Neural crest cell (in vitro differentiated cells): ENCODE results near the gene GRIK3. TPM values are rescaled to one million over a fixed set of nuclear protein-coding genes. Genes with fewer than 3 reads are reported as not detected.

ENCODE experiments used
- DNase-seq: peaks from one replicate; pipeline ENCODE4 v3.0.0; 2021; ENCODE audit warnings: low read depth, mixed read lengths, low spot score
- H3K27ac Mint-ChIP-seq: one replicate; pipeline ENCODE4 v1.8.0; 2021; ENCODE audit warnings: mild to moderate bottlenecking, mixed read lengths; ENCODE audit not compliant: unreplicated experiment
- H3K27me3 Mint-ChIP-seq: 2 replicates; pipeline ENCODE4 v1.8.0; 2021; ENCODE audit warnings: low read depth, mild to moderate bottlenecking, mixed read lengths
- H3K36me3 Mint-ChIP-seq: 2 replicates; pipeline ENCODE4 v1.8.0; 2021; ENCODE audit warnings: low read depth, mild to moderate bottlenecking, mixed read lengths
- H3K4me1 Mint-ChIP-seq: 2 replicates; pipeline ENCODE4 v1.8.0; 2021; ENCODE audit warnings: mixed read lengths
- H3K4me3 Mint-ChIP-seq: one replicate; pipeline ENCODE4 v1.8.0; 2021; ENCODE audit warnings: mild to moderate bottlenecking, mixed read lengths
- H3K9me3 Mint-ChIP-seq: 2 replicates; pipeline ENCODE4 v1.8.0; 2021; ENCODE audit warnings: mixed read lengths
- CTCF ChIP-seq: fragments of 200-600 bp; sonication (generic); conservative IDR thresholded peaks from 2 replicates; pipeline ENCODE4 v1.5.0; 2021; ENCODE audit warnings: antibody characterized with exemption, mild to moderate bottlenecking
- total RNA-seq: library from RNA; stranded (reverse); gene quantifications from 2 replicates; pipeline ENCODE4 v1.2.1, GENCODE V29; 2021

Gene GRIK3
- total RNA-seq, 1 donor from 2014 or later, result 2.4 TPM

- Mint-ChIP-seq H3K27ac (peak overlapping the region; percentile 94), H3K27me3 (no peaks in the 10 kb centered on the region), H3K9me3 (no peaks in the 10 kb centered on the region), H3K36me3 (no peaks in the 10 kb centered on the region), H3K4me3 (no peak overlapping the region), H3K4me1 (peaks cover 12% of the 10 kb centered on the region)
- TF ChIP-seq CTCF, result no peak
- no peak for DNase-seq
Measured at GRCh38 chr1:36871146-36871971, 163.0 kb downstream of the GRIK3 start.

- H3K4me3 Mint-ChIP-seq, result no peak overlapping the region
- no peaks in the 10 kb centered on the region for H3K9me3 Mint-ChIP-seq
- DNase-seq, result no peak
- H3K27me3 Mint-ChIP-seq, result no peaks in the 10 kb centered on the region
- peaks cover 12% of the 10 kb centered on the region for H3K4me1 Mint-ChIP-seq
- H3K36me3 Mint-ChIP-seq, result no peaks in the 10 kb centered on the region
- no peak overlapping the region for H3K27ac Mint-ChIP-seq
- TF ChIP-seq CTCF, result no peak
Measured at GRCh38 chr1:36869826-36870225, 164.5 kb downstream of the GRIK3 start.

- Mint-ChIP-seq H3K4me3 (no peak overlapping the region), H3K4me1 (peaks cover 12% of the 10 kb centered on the region), H3K36me3 (no peaks in the 10 kb centered on the region), H3K9me3 (no peaks in the 10 kb centered on the region), H3K27ac (no peak overlapping the region), H3K27me3 (no peaks in the 10 kb centered on the region)
- no peak for DNase-seq
- no peak for TF ChIP-seq CTCF
Measured at GRCh38 chr1:36869054-36869453, 165.3 kb downstream of the GRIK3 start.

GRCh38 chr1:36867575-36867974 lies 166.7 kb downstream of the GRIK3 start:
- Mint-ChIP-seq H3K27me3 (no peaks in the 10 kb centered on the region), H3K4me3 (no peak overlapping the region), H3K36me3 (no peaks in the 10 kb centered on the region), H3K27ac (no peak overlapping the region), H3K9me3 (no peaks in the 10 kb centered on the region), H3K4me1 (peaks cover 12% of the 10 kb centered on the region)
- TF ChIP-seq CTCF, result no peak
- no peak for DNase-seq

GRCh38 chr1:36866169-36866814 lies 168.0 kb downstream of the GRIK3 start:
- Mint-ChIP-seq H3K27ac (no peak overlapping the region), H3K4me1 (peaks cover 8% of the 10 kb centered on the region), H3K9me3 (no peaks in the 10 kb centered on the region)

More at GRCh38 chr1:36866169-36866814, 168.0 kb downstream of the GRIK3 start:
- no peaks in the 10 kb centered on the region for H3K36me3 Mint-ChIP-seq
- no peak overlapping the region for H3K4me3 Mint-ChIP-seq
- TF ChIP-seq CTCF, result no peak
- no peak for DNase-seq
- H3K27me3 Mint-ChIP-seq, result no peaks in the 10 kb centered on the region
